LNCaP clone FGC (cell line): Measurements from ENCODE around the gene KRTAP15-1.

ENCODE experiments used
- DNase-seq: peaks from one replicate; pipeline ENCODE4 v3.0.0-alpha.2; 2011; ENCODE audit warnings: low read depth
- H3K4me3 ChIP-seq: 2 replicates; pipeline ENCODE4 v1.5.1; 2011; ENCODE audit warnings: mild to moderate bottlenecking, low read depth, low read length, control low read depth
- CTCF ChIP-seq: IDR thresholded peaks from 2 replicates; pipeline ENCODE4 v1.5.1; 2012; ENCODE audit warnings: mild to moderate bottlenecking; ENCODE audit not compliant: control insufficient read depth, insufficient read depth; ENCODE audit errors: extremely low read depth

The KRTAP15-1 gene

DNA sequence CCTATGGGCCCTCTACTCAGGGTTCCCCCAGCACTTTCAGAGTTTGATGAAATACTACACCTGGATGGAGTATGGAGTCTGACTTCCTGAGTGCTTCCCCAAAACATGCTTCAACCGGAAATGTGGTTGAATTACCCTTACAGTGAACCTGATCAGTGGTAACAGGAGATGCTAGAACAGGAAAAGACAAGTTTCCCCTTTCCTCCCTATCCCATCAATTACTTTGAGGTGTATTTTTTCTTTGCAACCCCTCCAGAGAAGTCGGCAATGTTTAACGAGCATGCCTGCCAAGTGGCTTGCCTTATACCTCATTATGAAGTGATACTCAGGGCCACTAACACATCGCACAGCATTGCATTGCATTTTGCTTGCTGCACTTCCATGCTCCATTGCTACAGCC is 7.0 kb downstream of the KRTAP15-1 start:
- no peak for DNase-seq
- TF ChIP-seq CTCF: no peak
- no peak overlapping the region for H3K4me3 ChIP-seq

DNA sequence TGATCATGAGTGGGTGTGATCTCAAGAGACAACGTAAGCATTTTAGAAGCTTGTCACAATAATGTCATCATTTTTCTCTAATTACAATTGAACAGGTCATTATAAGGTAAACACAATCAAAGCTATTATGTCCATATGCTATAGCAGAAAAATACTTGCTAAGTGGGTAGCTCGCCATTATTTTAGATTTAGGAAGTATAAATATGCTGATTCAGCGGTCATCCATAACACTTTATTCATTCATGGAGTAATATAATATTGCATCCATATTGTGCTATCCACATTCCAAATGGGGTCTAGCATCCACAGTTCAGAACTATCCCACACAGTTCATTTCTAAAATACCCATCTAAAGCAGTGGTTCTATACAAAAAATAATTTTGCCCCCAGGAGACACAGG is 8.4 kb downstream of the KRTAP15-1 start:
- no peak for TF ChIP-seq CTCF
- no peak for DNase-seq
- H3K4me3 ChIP-seq: no peak overlapping the region

GRCh38 chr21:30463713-30464112 is 23.6 kb downstream of the KRTAP15-1 start:
- DNase-seq: no peak
- H3K4me3 ChIP-seq: no peak overlapping the region
- peak; percentile 60 for TF ChIP-seq CTCF

DNA sequence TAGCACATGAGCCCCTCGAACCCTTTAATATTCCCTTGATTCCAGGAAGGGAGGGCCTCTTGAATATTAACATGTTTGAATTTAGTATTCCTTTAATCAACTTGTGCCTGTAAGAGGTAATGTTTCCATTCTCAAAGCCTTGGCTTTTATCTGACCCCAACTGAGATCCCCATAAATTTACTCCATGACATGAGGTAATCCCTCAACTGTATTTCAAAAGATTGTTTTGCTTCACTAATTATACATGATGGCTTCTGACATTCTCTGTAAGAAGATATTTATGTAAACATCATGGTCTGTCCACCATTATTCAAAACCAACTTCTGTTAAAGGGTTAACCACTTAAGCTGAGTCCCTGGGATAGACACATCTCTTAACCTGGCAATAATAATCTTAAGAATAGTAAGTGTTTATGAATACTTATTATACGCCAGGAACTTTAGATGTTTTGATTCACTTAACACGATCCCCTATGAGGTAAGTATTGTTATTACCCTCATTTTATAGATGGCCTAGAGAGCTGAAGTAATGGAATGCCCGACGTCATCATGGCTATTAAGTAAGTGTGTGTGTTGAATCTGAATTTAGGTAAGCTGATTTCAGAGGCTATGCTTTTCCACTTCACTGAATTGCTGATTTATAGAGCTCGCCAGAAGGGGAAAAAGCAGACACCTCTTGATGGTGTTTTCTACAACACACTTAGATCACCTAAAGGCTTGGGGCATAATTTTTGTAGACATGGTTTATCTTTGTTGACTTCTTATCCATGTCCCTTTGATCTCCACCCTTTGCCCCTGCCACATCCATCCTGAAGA is 29.0 kb downstream of the KRTAP15-1 start:
- no peak for DNase-seq
- H3K4me3 ChIP-seq: no peak overlapping the region
- TF ChIP-seq CTCF: no peak

DNA sequence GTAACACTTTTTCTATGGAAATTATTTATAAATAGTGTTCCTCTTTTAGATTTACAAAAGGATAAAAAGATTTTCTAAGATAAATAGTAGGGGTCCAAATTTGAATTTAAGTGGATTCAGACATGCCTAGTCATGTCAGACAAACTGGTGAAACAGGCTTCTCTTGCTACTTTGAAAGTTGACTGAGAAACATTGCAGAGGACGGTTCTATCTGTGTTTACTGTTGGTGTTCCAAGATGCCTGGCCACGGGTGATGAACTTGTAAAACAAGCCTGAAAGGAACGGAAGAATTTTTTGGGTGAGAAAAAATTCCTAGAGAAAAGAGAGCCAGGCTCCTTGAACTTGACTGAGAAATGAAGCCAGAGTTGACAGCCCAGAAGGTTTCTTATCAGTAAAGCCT is 37.9 kb downstream of the KRTAP15-1 start:
- TF ChIP-seq CTCF: no peak
- H3K4me3 ChIP-seq: no peak overlapping the region
- DNase-seq: peak; percentile 91

- no peak for TF ChIP-seq CTCF
- no peak for DNase-seq
- no peak overlapping the region for H3K4me3 ChIP-seq
These were observed 39.2 kb downstream of the KRTAP15-1 start for GRCh38 chr21:30479259-30479658.

DNA sequence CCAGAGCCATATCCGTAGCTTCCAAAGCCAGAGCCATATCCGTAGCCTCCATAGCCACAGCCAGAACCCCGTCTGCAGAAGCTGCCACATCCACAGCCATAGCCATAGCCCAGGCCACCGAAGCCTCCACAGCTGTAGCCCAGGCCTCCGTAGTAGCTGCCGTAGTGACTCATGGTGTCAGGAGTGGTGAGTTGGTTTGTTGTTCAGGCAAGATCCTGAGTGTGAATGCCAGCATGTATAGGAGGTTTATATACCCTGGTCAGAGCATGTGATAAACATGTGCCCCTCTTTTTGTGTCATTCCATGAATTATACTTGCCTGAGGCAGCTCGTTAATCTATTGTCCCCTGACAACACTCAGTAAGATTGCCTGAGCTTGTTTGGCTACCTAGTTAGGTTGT is 40.1 kb downstream of the KRTAP15-1 start, which contains the start of gene KRTAP19-1:
Gene KRTAP19-1 (minus strand): TSS at position 223 of the 400 bp plus-strand sequence. CDS start 50 bp downstream, at position 173.
- DNase-seq: no peak
- no peak for TF ChIP-seq CTCF
- no peak within 1 kb of the TSS for H3K4me3 ChIP-seq
